ENCODE data around the gene STK38L. TPM values are rescaled to one million over a fixed set of nuclear protein-coding genes. Genes with fewer than 3 reads are reported as not detected.

Gene STK38L
- polyA plus RNA-seq, 1 donor (not counting 4 experiments of a cell fraction or from before 2014, with no cell fraction given), result 25.4 TPM

DNA sequence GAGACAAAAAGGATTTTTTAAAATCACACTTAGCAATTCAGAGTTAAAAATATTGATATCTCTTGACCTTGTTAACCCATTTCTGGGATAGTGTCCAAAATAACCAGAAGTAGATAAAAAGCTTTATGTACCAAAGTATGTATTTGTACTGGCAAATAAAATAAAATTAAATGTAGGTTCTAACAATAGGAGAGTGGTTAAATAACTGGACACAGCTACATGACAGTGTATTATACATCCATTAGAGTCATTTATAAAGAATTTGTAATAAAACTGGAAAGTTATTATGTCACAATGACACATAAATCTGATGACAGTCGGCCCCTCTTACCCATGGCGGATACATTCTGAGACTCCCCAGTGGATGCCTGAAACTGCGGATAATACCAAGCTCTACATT, 122.5 kb downstream of the STK38L start:
- FAIRE-seq, result no peak
- dilution Hi-C loops (cut with MboI; ENCODE audit: extremely low pct_ligation_motif_present, low sequenced_read_pairs), result no loop called here
- TF ChIP-seq, protein P1, sequence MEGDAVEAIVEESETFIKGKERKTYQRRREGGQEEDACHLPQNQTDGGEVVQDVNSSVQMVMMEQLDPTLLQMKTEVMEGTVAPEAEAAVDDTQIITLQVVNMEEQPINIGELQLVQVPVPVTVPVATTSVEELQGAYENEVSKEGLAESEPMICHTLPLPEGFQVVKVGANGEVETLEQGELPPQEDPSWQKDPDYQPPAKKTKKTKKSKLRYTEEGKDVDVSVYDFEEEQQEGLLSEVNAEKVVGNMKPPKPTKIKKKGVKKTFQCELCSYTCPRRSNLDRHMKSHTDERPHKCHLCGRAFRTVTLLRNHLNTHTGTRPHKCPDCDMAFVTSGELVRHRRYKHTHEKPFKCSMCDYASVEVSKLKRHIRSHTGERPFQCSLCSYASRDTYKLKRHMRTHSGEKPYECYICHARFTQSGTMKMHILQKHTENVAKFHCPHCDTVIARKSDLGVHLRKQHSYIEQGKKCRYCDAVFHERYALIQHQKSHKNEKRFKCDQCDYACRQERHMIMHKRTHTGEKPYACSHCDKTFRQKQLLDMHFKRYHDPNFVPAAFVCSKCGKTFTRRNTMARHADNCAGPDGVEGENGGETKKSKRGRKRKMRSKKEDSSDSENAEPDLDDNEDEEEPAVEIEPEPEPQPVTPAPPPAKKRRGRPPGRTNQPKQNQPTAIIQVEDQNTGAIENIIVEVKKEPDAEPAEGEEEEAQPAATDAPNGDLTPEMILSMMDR (optimal IDR thresholded peaks at IDR 0.05 in 1 of 3, IDR thresholded peaks at IDR 0.05 in 1 of 3, conservative IDR thresholded peaks at IDR 0.05 in 1 of 3; ENCODE audit: extremely low read depth in 1 of 3, insufficient read depth in 2 of 3, low read length in 3 of 3), result no peak
- TF ChIP-seq EZH2 (IDR thresholded peaks at IDR 0.05; ENCODE audit: low read length), result no peak
- H3K9me3 ChIP-seq (ENCODE audit: control insufficient read depth, low read depth, low read length), result no peaks in the 10 kb centered on the region
- no peak overlapping the region for H3K4me3 ChIP-seq (ENCODE audit: control insufficient read depth in 2 of 3, extremely low read depth in 1 of 3, insufficient read depth in 2 of 3, low read depth in 1 of 3, low read length in 3 of 3)
- H3K79me2 ChIP-seq (ENCODE audit: control insufficient read depth, insufficient read depth, low read length), result peaks cover 32% of the 10 kb centered on the region
- no peaks in the 10 kb centered on the region for H3K4me1 ChIP-seq (ENCODE audit: control insufficient read depth, extremely low read depth, insufficient read depth, low read length)
- DNase-seq (ENCODE audit: low read depth, low spot score), result no peak
- no peaks in the 10 kb centered on the region for H3K9me1 ChIP-seq (ENCODE audit: control insufficient read depth, extremely low read depth, insufficient read depth, low read length)
- H3K4me2 ChIP-seq (ENCODE audit: control insufficient read depth, extremely low read depth, insufficient read depth, low read depth, low read length), result no peak overlapping the region
- H4K20me1 ChIP-seq (ENCODE audit: control insufficient read depth, extremely low read depth, insufficient read depth, low read length), result no peaks in the 10 kb centered on the region
- no peaks in the 10 kb centered on the region for H3K27me3 ChIP-seq (ENCODE audit: control insufficient read depth, extremely low read depth, insufficient read depth, low read length)
- H3K36me3 ChIP-seq (ENCODE audit: control insufficient read depth in 2 of 2, extremely low read depth in 1 of 2, insufficient read depth in 2 of 2, low read length in 2 of 2), result peaks cover 7 to 11% of the 10 kb centered on the region in 2 experiments
- H3K9ac ChIP-seq (ENCODE audit: control insufficient read depth, extremely low read depth, insufficient read depth, low read length), result no peak overlapping the region
- H3K27ac ChIP-seq (ENCODE audit: control insufficient read depth, insufficient read depth, low read length), result no peak overlapping the region
- no peak overlapping the region for H2AFZ ChIP-seq (ENCODE audit: control insufficient read depth, low read length)

DNA sequence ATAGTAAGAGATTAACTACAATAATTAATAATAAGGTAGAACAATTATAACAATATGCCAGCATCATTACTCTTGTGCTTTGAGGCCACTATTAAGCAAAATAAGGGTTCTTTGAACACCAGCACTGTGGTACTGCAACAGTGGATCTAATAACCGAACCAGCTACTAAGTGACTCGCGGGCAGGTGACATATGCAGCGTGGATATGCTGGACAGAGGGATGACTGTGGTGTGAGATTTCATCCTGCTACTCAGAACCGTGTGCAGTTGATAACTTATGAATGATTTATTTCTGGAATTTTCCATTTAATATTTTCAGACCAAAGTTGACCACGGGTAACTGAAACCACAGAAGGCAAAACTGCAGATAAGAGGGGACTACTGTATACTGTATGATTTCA, 123.0 kb downstream of the STK38L start:
- H3K27me3 ChIP-seq (ENCODE audit: control insufficient read depth, extremely low read depth, insufficient read depth, low read length), result no peaks in the 10 kb centered on the region
- no peak overlapping the region for H3K4me2 ChIP-seq (ENCODE audit: control insufficient read depth, extremely low read depth, insufficient read depth, low read depth, low read length)
- H3K27ac ChIP-seq (ENCODE audit: control insufficient read depth, insufficient read depth, low read length), result no peak overlapping the region
- no peaks in the 10 kb centered on the region for H3K4me1 ChIP-seq (ENCODE audit: control insufficient read depth, extremely low read depth, insufficient read depth, low read length)
- FAIRE-seq (no peak), DNase-seq (ENCODE audit: low read depth, low spot score) (no peak)
- H3K4me3 ChIP-seq (ENCODE audit: control insufficient read depth in 2 of 3, extremely low read depth in 1 of 3, insufficient read depth in 2 of 3, low read depth in 1 of 3, low read length in 3 of 3), result no peak overlapping the region
- H2AFZ ChIP-seq (ENCODE audit: control insufficient read depth, low read length), result no peak overlapping the region
- H3K9me3 ChIP-seq (ENCODE audit: control insufficient read depth, low read depth, low read length), result no peaks in the 10 kb centered on the region
- peaks cover 29% of the 10 kb centered on the region for H3K79me2 ChIP-seq (ENCODE audit: control insufficient read depth, insufficient read depth, low read length)
- TF ChIP-seq, protein P1 (optimal IDR thresholded peaks at IDR 0.05 in 1 of 3, IDR thresholded peaks at IDR 0.05 in 1 of 3, conservative IDR thresholded peaks at IDR 0.05 in 1 of 3; ENCODE audit: extremely low read depth in 1 of 3, insufficient read depth in 2 of 3, low read length in 3 of 3), result no peak
- TF ChIP-seq EZH2 (IDR thresholded peaks at IDR 0.05; ENCODE audit: low read length), result no peak
- H3K9me1 ChIP-seq (ENCODE audit: control insufficient read depth, extremely low read depth, insufficient read depth, low read length), result no peaks in the 10 kb centered on the region
- dilution Hi-C loops (cut with MboI; ENCODE audit: extremely low pct_ligation_motif_present, low sequenced_read_pairs), result no loop called here
- no peaks in the 10 kb centered on the region for H4K20me1 ChIP-seq (ENCODE audit: control insufficient read depth, extremely low read depth, insufficient read depth, low read length)
- no peak overlapping the region for H3K9ac ChIP-seq (ENCODE audit: control insufficient read depth, extremely low read depth, insufficient read depth, low read length)
- peaks cover 7 to 12% of the 10 kb centered on the region in 2 experiments for H3K36me3 ChIP-seq (ENCODE audit: control insufficient read depth in 2 of 2, extremely low read depth in 1 of 2, insufficient read depth in 2 of 2, low read length in 2 of 2)

Other genes starting within 250 kb of the STK38L start
- 228 to 461 TPM (median 407 TPM) in 3 replicates for gene TM7SF3, start 229.9 kb upstream of the STK38L start, polyA plus RNA-seq
- gene MED21, start 221.7 kb upstream of the STK38L start, polyA plus RNA-seq, result 33.5 to 78.9 TPM (median 70.3 TPM) in 3 replicates
- not detected in 3 replicates for gene C12orf71, start 161.7 kb upstream of the STK38L start, polyA plus RNA-seq
- gene BMAL2, start 88.5 kb downstream of the STK38L start, polyA plus RNA-seq, result 12.5 to 33.6 TPM (median 28.1 TPM) in 3 replicates
- gene SMCO2, start 202.4 kb downstream of the STK38L start, polyA plus RNA-seq, result 0.22 to 0.70 TPM (median 0.49 TPM) in 3 replicates